ENCODE data around the gene THRB.

DNA sequence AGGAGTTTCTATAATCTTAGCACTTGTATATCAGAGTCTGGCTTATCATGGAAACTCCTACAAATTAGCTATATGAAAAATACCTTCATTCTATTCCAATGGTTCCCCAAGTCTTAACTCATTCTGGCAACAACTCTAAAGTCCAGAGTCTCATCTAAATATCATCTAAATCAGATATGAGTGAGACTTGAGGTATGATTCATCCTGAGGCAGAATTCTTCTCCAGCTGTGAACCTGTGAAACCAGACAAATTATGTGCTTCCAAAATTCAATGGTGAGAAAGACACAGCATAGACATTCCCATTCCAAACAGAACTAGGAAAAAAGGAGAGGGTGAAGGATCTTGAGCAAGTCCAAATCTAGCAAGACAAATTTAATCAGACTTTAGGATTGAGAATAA lies 138.8 kb downstream of the THRB start:
- TF ChIP-seq, protein P1, sequence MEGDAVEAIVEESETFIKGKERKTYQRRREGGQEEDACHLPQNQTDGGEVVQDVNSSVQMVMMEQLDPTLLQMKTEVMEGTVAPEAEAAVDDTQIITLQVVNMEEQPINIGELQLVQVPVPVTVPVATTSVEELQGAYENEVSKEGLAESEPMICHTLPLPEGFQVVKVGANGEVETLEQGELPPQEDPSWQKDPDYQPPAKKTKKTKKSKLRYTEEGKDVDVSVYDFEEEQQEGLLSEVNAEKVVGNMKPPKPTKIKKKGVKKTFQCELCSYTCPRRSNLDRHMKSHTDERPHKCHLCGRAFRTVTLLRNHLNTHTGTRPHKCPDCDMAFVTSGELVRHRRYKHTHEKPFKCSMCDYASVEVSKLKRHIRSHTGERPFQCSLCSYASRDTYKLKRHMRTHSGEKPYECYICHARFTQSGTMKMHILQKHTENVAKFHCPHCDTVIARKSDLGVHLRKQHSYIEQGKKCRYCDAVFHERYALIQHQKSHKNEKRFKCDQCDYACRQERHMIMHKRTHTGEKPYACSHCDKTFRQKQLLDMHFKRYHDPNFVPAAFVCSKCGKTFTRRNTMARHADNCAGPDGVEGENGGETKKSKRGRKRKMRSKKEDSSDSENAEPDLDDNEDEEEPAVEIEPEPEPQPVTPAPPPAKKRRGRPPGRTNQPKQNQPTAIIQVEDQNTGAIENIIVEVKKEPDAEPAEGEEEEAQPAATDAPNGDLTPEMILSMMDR (IDR thresholded peaks at IDR 0.05), result no peak
- TF ChIP-seq FOSL2 (IDR thresholded peaks at IDR 0.05; ENCODE audit: borderline replicate concordance, low read depth), result no peak
- TF ChIP-seq, protein P2, sequence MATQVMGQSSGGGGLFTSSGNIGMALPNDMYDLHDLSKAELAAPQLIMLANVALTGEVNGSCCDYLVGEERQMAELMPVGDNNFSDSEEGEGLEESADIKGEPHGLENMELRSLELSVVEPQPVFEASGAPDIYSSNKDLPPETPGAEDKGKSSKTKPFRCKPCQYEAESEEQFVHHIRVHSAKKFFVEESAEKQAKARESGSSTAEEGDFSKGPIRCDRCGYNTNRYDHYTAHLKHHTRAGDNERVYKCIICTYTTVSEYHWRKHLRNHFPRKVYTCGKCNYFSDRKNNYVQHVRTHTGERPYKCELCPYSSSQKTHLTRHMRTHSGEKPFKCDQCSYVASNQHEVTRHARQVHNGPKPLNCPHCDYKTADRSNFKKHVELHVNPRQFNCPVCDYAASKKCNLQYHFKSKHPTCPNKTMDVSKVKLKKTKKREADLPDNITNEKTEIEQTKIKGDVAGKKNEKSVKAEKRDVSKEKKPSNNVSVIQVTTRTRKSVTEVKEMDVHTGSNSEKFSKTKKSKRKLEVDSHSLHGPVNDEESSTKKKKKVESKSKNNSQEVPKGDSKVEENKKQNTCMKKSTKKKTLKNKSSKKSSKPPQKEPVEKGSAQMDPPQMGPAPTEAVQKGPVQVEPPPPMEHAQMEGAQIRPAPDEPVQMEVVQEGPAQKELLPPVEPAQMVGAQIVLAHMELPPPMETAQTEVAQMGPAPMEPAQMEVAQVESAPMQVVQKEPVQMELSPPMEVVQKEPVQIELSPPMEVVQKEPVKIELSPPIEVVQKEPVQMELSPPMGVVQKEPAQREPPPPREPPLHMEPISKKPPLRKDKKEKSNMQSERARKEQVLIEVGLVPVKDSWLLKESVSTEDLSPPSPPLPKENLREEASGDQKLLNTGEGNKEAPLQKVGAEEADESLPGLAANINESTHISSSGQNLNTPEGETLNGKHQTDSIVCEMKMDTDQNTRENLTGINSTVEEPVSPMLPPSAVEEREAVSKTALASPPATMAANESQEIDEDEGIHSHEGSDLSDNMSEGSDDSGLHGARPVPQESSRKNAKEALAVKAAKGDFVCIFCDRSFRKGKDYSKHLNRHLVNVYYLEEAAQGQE (IDR thresholded peaks at IDR 0.05; ENCODE audit: low read depth, low read length), result no peak
- no peak for TF ChIP-seq GABPA (IDR thresholded peaks at IDR 0.05; ENCODE audit: low read depth)
- TF ChIP-seq, protein P3, sequence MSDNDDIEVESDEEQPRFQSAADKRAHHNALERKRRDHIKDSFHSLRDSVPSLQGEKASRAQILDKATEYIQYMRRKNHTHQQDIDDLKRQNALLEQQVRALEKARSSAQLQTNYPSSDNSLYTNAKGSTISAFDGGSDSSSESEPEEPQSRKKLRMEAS (IDR thresholded peaks at IDR 0.05; ENCODE audit: low read depth), result no peak
- TF ChIP-seq TAF1 (IDR thresholded peaks at IDR 0.05; ENCODE audit: borderline replicate concordance, low read depth, low read length), result no peak
- no peak for TF ChIP-seq NFIC (IDR thresholded peaks at IDR 0.05; ENCODE audit: borderline replicate concordance)
- TF ChIP-seq, protein P4, sequence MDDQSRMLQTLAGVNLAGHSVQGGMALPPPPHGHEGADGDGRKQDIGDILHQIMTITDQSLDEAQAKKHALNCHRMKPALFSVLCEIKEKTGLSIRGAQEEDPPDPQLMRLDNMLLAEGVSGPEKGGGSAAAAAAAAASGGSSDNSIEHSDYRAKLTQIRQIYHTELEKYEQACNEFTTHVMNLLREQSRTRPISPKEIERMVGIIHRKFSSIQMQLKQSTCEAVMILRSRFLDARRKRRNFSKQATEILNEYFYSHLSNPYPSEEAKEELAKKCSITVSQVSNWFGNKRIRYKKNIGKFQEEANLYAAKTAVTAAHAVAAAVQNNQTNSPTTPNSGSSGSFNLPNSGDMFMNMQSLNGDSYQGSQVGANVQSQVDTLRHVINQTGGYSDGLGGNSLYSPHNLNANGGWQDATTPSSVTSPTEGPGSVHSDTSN (IDR thresholded peaks at IDR 0.05), result no peak
- TF ChIP-seq FOXM1 (IDR thresholded peaks at IDR 0.05; ENCODE audit: low read depth), result no peak
- no peak for TF ChIP-seq SIN3A (IDR thresholded peaks at IDR 0.05; ENCODE audit: borderline replicate concordance, low read depth, low read length)
